ENCODE results near the gene SOCS2.

SOCS2 gene

DNA sequence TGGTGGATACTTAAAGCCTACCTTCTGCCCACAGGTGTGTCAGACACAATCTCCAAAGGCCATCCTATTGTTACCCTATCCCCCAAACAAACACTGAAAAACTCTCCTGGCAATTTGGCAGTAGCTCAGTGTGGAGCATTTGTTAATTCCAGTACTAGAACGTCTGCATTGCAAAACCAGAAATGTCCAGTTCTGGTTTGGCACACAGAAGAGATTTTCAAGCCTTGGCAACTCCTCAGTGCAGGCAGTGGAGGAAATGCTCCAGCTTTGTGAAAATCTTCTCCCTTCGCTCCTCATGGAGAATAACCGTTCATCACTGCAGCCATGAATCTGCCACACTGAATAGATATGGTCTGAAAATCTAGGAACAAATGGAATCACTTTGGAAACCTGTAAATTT is 5.3 kb upstream of the SOCS2 start:
- DNase-seq (ENCODE audit: low spot score): no peak

- no peak for DNase-seq (ENCODE audit: low spot score)
These were observed 4.4 kb upstream of the SOCS2 start for GRCh38 chr12:93568091-93568490.

- DNase-seq (ENCODE audit: low spot score): no peak
These were observed 3.2 kb upstream of the SOCS2 start for GRCh38 chr12:93569301-93569655.

GRCh38 chr12:93569656-93570551 is 2.6 kb upstream of the SOCS2 start:
- DNase-seq (ENCODE audit: low spot score): peak; percentile 94

DNA sequence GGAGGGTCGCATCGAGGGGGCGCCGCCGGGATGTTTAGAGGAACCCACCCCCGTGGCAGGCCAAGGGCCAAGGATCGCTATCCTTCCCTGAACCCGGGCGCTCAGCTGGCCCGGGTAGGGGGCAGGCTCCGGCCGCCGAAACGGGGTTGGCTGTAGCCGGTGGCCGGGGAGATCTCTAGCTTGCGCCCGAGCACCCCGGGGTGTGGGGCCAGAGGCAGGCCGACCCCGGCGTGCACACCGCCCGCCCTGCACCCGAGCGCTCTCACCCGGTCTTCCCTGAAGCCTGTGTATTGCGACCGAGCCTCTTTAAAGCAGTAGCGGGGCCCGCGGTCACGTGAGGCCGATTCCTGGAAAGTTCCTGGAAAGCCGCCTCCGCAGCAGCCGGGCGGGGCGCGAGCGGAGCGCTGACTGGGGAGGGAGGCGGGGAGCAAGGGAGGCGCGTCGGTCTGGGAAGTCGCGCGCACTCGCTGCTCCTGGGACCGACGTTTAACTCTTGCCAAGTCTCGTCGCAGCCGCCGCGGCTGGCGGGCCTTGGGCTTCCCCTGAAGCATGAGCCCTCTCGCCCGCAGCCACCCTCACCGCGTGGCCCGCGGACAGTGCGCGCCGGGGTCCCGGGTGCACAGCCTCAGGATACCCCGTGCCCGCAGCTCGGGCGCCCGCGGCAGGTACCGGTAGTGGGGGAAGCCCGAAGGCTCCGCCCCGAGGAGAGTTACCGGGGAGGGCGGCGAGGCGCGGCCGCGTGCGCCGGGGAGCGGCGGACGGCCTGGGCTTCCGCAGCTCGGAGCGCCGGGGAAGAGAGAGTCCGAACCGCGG is 1.7 kb upstream of the SOCS2 start:
- DNase-seq (ENCODE audit: low spot score): peak; percentile 95

DNA sequence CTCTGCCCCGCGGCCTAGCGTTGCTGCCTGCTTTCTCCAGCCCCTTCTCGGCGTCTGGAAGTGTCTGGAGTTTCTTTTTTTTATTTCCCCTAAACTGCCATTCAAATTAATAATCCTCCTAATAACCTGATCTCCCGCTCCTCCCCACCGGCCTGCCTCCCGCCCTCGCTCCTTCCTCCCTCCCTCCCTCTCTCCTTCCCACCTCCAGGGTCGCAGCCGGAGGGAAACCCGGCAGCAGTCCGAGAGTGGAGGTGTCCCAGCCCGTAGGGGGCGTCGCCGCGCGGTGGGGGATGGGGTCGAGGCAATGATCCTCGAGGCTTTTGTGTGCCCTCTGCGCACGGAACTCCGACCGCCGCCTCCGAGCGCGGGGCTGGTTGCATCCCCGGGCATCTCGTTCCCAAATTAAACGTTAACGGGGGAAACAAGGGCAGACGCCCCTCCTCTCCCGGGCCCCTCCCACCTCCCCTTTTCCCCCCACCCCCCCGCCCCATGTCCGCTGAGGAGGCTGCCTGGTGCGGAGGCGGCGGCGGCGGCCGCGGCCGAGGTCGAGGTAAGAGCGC is 1.0 kb upstream of the SOCS2 start:
- DNase-seq (ENCODE audit: low spot score): peak; percentile 93

DNA sequence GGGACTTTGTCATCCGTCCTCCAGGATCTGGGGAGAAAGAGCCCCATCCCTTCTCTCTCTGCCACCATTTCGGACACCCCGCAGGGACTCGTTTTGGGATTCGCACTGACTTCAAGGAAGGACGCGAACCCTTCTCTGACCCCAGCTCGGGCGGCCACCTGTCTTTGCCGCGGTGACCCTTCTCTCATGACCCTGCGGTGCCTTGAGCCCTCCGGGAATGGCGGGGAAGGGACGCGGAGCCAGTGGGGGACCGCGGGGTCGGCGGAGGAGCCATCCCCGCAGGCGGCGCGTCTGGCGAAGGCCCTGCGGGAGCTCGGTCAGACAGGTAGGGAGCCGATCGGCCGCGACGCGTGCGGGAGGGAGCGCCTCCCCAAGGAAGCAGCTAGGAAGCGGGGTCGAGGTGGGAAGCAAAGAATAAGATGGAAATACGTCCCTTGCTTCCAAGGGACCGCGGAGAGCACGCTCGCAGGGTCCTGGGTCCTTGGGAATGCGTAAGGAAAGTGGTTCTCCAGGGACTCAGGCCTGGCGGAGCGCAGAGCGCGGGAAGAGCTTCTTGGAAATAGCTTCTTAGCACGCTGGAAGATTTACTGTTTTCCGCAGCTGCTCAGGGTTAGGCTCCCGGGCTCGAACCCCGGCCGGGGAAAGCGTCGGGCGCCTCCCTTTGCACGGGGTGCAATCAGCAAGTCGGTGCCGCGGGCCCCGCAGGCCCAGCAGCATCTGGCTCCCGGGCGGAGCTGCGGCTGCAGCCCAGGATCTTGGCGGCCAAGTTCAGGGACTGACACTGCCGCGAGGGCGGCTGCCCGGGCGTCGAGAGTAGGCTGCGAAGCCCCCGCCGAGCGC is 457 bp downstream of the SOCS2 start:
- DNase-seq (ENCODE audit: low spot score): peak; percentile 73

DNA sequence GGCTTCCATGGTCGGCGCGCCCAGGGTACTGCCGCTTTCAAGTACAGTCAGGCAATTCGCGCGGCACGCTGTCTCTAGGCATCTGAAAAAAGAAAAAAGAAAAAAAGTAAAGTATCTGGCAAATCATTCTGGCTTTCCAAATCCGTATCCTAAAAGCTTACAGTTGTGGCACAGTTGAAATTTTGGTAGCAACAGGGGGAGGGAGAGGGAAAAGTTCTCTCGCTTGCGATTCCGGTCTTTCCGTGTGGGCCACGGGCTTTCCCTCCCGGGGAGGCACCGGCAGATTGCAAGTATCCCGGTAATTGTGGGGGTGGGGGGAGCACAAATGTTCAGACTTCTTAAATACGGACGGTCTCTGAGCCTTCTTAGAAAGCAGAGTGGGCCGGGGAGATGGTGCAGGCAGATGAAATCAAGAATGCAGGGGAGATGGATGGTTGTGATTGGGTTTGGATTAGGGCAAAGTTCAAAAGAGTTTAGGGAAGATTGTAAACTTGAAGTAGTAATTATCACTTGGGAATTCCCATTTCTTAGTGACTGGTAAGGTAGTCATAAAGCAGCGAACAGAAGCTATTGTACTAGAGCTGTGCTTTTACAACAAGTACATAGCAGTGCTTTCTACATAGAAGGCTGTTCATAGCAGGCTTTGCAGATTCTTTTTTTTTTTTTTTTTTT is 1.2 kb downstream of the SOCS2 start:
- no peak for DNase-seq (ENCODE audit: low spot score)

DNA sequence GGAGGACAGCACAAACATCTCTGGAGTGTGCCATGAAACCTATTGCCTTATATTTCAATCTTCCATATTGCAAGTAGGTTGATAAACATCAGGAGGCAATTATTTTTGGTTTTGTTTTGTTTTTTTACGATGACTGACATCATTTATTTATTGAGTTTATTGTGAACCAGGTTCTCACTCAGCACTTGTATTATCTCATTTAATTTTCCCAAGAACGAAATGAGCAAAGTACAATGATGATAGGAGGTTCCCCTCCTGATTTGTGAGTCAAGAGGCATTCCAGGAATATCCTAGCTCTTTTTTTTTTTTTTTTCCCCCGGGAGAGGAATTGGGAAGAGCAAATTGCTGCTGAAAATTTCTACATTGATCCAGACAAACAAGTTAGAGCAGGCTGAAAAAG is 4.7 kb downstream of the SOCS2 start:
- no peak for DNase-seq (ENCODE audit: low spot score)

DNA sequence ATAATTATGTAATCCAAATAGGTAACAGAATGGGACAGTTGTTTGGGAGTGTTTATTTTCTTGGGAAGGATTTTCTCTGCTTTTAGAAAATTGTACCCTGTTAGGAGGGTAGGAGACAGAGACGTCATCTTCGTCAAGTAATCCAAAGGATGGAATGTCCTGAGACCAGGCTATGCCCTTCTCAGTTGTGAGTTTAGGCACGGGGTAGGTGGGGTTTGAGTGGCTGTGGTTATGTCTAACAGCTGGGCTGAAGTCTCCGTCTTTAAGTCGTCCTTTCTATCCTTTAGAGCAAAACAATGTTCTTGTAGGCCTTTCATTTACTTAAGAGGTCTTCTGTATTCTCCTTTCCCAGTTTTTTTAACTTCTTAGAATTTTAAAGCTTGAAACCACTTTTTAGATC is 5.7 kb downstream of the SOCS2 start:
- no peak for DNase-seq (ENCODE audit: low spot score)

DNA sequence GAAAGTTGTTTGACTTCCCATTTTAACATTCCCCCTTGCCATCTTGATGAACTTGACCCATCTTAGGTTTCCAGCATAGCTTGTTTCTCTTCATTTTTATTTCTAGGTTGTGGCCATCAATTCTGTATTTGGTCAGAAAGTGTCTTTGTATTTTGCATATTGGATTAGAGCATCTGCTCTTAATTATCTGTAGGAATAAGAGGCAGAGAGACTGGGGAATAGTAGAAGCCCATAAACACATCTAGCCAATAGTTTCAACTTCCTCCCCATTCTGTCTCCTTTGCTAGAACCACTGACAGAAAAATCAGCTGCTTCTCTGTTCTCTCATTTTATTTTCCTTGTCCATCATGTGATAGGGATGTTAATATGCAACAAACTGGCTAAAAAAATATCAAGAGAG is 8.2 kb downstream of the SOCS2 start:
- no peak for DNase-seq (ENCODE audit: low spot score)

- no peak for DNase-seq (ENCODE audit: low spot score)
These were observed 8.9 kb downstream of the SOCS2 start for GRCh38 chr12:93581370-93581769.

DNA sequence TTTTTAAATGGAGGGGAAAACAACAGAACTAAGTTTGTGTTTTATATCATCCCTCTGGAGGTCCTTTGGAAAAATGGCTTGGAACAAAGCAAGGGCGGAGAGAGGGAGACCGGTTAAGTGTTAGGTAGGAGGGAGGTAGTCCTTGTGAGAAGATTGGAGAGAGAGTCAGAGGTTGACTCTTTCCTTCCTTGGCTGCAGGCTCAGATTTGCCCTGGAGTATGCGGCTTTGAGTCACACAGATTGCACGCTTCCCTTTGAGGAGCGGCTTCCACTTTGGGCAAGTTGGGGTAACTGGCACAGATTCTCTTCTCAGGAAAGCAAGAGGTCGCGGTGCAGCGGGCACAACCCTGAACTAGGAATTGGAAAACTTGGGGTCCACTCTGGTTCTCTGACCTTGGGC is 9.9 kb downstream of the SOCS2 start:
- DNase-seq (ENCODE audit: low spot score): no peak

- DNase-seq (ENCODE audit: low spot score): no peak
These were observed 11.3 kb downstream of the SOCS2 start for GRCh38 chr12:93583627-93584392.

GRCh38 chr12:93585247-93585646 is 12.8 kb downstream of the SOCS2 start:
- no peak for DNase-seq (ENCODE audit: low spot score)

- no peak for DNase-seq (ENCODE audit: low spot score)
These were observed 15.1 kb downstream of the SOCS2 start for GRCh38 chr12:93587611-93588010.

DNA sequence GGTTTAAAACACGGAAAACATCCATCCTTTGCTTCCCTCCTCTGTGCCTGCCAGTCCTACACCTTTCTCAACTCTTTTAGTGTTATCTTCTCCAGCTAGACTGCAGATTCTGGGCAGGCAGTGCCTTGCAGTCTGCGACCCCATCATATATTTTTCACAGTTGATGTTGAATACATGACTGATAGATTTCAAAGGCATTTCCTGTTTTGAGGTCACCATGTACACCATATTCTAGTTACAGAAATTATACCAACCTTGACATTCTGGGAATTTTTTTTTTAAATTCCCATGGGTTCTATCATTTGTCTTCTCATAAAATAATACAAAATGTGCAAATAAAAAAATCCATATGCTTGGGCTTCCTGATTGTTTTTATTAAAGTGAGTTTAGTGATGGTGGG is 16.6 kb downstream of the SOCS2 start:
- DNase-seq (ENCODE audit: low spot score): no peak

DNA sequence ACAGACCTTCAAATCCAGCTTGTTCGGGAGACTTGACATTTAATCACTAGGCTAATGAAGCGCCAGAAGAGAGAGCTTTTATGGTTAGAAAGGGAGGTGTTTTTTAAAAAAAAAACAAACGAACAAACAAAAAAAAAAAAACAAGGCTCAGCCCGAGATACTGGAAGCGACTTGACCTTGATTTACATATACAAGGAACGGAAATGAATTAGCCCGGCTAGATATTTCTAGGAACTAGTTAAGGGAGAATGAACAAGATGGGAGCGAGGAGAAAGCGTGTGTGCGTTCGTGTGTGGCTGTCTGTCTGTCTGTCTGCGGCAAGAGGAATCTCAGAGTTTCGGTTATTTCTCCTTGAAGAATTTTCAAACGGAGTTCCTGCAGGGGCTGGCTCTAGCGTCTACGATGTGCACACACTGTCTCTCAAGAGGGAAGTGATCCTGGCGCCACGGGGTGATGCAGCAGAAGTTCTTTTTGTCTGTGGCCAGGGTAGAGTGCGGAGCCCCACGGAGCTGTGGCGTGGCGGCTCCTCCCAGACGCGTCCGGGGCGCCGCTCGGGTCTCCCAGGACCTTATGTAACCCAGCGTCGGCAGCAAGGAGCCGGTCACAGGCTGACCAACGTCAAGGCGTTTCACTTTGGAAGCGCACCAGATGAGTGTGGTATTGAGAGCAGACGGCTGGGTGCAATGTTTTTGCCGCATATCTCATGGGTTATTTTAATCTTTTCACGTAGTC is 18.8 kb downstream of the SOCS2 start:
- peak; percentile 60 for DNase-seq (ENCODE audit: low spot score)

DNA sequence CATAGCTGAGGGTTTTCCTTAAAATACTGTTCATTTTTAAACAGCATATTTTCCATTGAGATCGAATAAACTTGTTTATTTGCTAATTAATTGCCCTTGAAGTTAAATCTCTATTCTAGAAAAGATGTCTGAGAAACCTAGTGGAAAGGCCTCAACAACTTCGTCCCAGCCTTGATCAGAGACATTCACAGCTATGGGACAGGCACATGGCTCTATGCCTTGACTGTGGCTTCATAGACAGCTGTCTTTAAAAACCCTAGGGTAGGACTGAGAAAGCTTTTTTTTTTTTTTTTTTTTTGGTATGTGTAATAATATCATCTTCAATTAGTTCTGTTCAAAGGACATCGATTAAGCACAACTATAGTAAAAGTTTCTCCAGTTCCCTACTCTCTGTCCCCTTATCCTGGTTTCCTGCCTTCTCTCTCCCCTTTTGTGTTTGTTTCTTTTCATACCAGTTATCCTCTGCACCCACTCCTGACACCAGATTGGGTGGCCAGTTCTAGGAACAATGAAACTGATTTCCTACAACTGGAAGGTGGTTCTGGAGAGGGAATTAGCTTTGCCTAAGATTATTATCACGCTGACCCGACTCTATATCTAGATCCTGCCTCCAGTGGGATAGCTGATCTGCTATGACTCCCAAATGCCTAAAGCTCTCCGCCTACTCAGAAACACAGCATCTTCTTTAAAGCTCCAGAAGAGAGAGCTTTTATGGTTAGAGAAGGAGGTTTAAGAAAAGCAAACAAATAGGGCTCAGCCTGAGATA is 20.3 kb downstream of the SOCS2 start:
- no peak for DNase-seq (ENCODE audit: low spot score)
